ENCODE measurements around the gene TCHP. TPM values are rescaled to one million over a fixed set of nuclear protein-coding genes. Genes with fewer than 3 reads are reported as not detected.

The TCHP gene
- total RNA-seq, 4 donors from 2014 or later = 15.7 to 31.7 (median 20.0) TPM

- intact Hi-C loops (cut with DNase I) = no loop called here
- no peak overlapping the region for H3K27ac ChIP-seq
- no peaks in the 10 kb centered on the region for H3K9me3 ChIP-seq
- no peaks in the 10 kb centered on the region for H3K27me3 ChIP-seq
- H3K36me3 ChIP-seq = peaks cover 0 to 100% (median 14%) of the 10 kb centered on the region in 3 donors
- H3K4me1 ChIP-seq = no peaks in the 10 kb centered on the region
- WGBS, 2 donors = 79 to 89% methylated on average over 1 of the region's 1 CpG
- DNase-seq = no peak
- H3K4me3 ChIP-seq = no peak overlapping the region
- TF ChIP-seq POLR2A (IDR thresholded peaks at IDR 0.05) = no peak
- no peak for TF ChIP-seq CTCF (IDR thresholded peaks at IDR 0.05)
Measured at GRCh38 chr12:109963330-109963729, 63.3 kb downstream of the TCHP start.

GRCh38 chr12:109963743-109964429 lies 63.8 kb downstream of the TCHP start:
- Histone ChIP-seq H3K4me3 (no peak overlapping the region), H3K4me1 (no peaks in the 10 kb centered on the region), H3K36me3 (peaks cover 0 to 100% (median 14%) of the 10 kb centered on the region in 3 donors), H3K27me3 (no peaks in the 10 kb centered on the region), H3K9me3 (no peaks in the 10 kb centered on the region), H3K27ac (no peak overlapping the region)
- no peak for TF ChIP-seq CTCF (IDR thresholded peaks at IDR 0.05)
- no peak for TF ChIP-seq POLR2A (IDR thresholded peaks at IDR 0.05)
- WGBS, 2 donors = 71 to 72% methylated on average over 4 of the region's 4 CpGs
- DNase-seq = no peak
- intact Hi-C loops (cut with DNase I) = no loop called here

GRCh38 chr12:109966546-109966945 lies 66.5 kb downstream of the TCHP start:
- Histone ChIP-seq H3K27ac (no peak overlapping the region), H3K9me3 (no peaks in the 10 kb centered on the region), H3K36me3 (peaks cover 2 to 100% (median 8%) of the 10 kb centered on the region in 3 donors), H3K4me3 (no peak overlapping the region), H3K27me3 (no peaks in the 10 kb centered on the region), H3K4me1 (no peaks in the 10 kb centered on the region)
- intact Hi-C loops (cut with DNase I) = no loop called here
- DNase-seq = no peak
- whole genome bisulfite sequencing, 2 donors = 80 to 93% methylated on average over 4 of the region's 4 CpGs
- no peak for TF ChIP-seq POLR2A (IDR thresholded peaks at IDR 0.05)
- no peak for TF ChIP-seq CTCF (IDR thresholded peaks at IDR 0.05)

- WGBS, 2 donors = 68 to 71% methylated on average over 8 of the region's 8 CpGs
- intact Hi-C loops (cut with DNase I) = no loop called here
- peaks cover 4 to 100% (median 8%) of the 10 kb centered on the region in 3 donors for H3K36me3 ChIP-seq
- no peaks in the 10 kb centered on the region for H3K9me3 ChIP-seq
- no peaks in the 10 kb centered on the region for H3K4me1 ChIP-seq
- no peak for DNase-seq
- TF ChIP-seq POLR2A (IDR thresholded peaks at IDR 0.05) = no peak
- no peak for TF ChIP-seq CTCF (IDR thresholded peaks at IDR 0.05)
- H3K27ac ChIP-seq = no peak overlapping the region
- H3K4me3 ChIP-seq = no peak overlapping the region
- H3K27me3 ChIP-seq = no peaks in the 10 kb centered on the region
Measured at GRCh38 chr12:109967383-109968031, 67.4 kb downstream of the TCHP start.

Small RNA genes within 50 kb of the gene (small RNA-seq; reads per million reads assigned to genes)
- 0 to 0.27 (median 0) reads per million in 4 donors for gene RN7SL441P

Other genes with a start within 250 kb of the TCHP start
- gene FAM222A, start 186.4 kb upstream of the TCHP start, total RNA-seq = 1 to 10 TPM in 3 of 4 donors, under 1 TPM in 1; 0.57 to 9.3 (median 5.0) TPM
- 1 to 10 TPM; 2.8 to 7.5 (median 4.8) TPM for gene TRPV4, start 66.9 kb upstream of the TCHP start, total RNA-seq
- gene GLTP, start 19.7 kb upstream of the TCHP start, total RNA-seq = 100 to 1,000 TPM; 315 to 901 (median 457) TPM
- gene GIT2, start 96.1 kb downstream of the TCHP start, total RNA-seq = 10 to 100 TPM; 14.1 to 31.9 (median 21.0) TPM
- 10 to 100 TPM; 67.6 to 92.9 (median 72.8) TPM for gene ANKRD13A, start 99.2 kb downstream of the TCHP start, total RNA-seq
- gene C12orf76, start 148.2 kb downstream of the TCHP start, total RNA-seq = 10 to 100 TPM in 1 of 4 donors, 1 to 10 TPM in 3; 3.2 to 10.8 (median 5.9) TPM
- gene IFT81, start 224.1 kb downstream of the TCHP start, total RNA-seq = 10 to 100 TPM in 1 of 4 donors, 1 to 10 TPM in 3; 3.6 to 12.6 (median 7.2) TPM